Panc1 (cell line): ENCODE results near the gene CISD2. TPM values are rescaled to one million over a fixed set of nuclear protein-coding genes. Genes with fewer than 3 reads are reported as not detected.

Source experiments
- ATAC-seq: fragments of 200-7000 bp; cut with Tn5 transposase; 2 replicates; pipeline ENCODE4 v1.9.1; 2020; ENCODE audit warnings: mild to moderate bottlenecking, moderate library complexity
- BruUV-seq: library from RNA; stranded (reverse); fragments of 400-500 nt; replicated peaks from 2 replicates; lab custom pipeline; 2021; lab: Mats Ljungman, UMichigan
- CTCF ChIA-PET: fragments of 300-600 bp; sonication (Branson Sonifier 250); formaldehyde crosslinking; loops from one replicate; lab custom pipeline; 2022; ENCODE audit warnings: antibody characterized with exemption; lab: Charles Lee
- POLR2A ChIA-PET: fragments of 300-600 bp; sonication (Branson Sonifier 250); formaldehyde crosslinking; loops from one replicate; lab custom pipeline; 2022; ENCODE audit warnings: antibody characterized with exemption; lab: Charles Lee
- DNase-seq: peaks from one replicate; pipeline ENCODE4 v3.0.0-alpha.2; 2010; ENCODE audit warnings: low read depth, low spot score
- H3K27ac ChIP-seq: 2 replicates; pipeline ENCODE4 v1.5.1; 2011; ENCODE audit warnings: mild to moderate bottlenecking, low read length, inconsistent platforms
- H3K27me3 ChIP-seq: fragments of 200-500 bp; sonication (Bioruptor generic); 2 replicates; pipeline ENCODE4 v1.6.0; 2014; ENCODE audit warnings: low read length, inconsistent platforms; ENCODE audit not compliant: control insufficient read depth, insufficient read depth
- H3K36me3 ChIP-seq: fragments of 200-500 bp; sonication (Bioruptor generic); 2 replicates; pipeline ENCODE4 v1.5.1; 2014; ENCODE audit warnings: inconsistent platforms, mild to moderate bottlenecking, low read length, moderate library complexity; ENCODE audit not compliant: control insufficient read depth, insufficient read depth
- H3K4me1 ChIP-seq: 2 replicates; pipeline ENCODE4 v1.5.1; 2011; ENCODE audit warnings: inconsistent platforms, mild to moderate bottlenecking, low read length, moderate library complexity; ENCODE audit not compliant: control insufficient read depth, insufficient read depth
- H3K4me3 ChIP-seq, 2 experiments: 2 replicates each; pipeline ENCODE4 v1.5.1; 2011 to 2012; ENCODE audit warnings: low read depth in 2 of 2, low read length in 2 of 2, mild to moderate bottlenecking in 2 of 2, inconsistent platforms in 1 of 2, moderate library complexity in 1 of 2
- H3K9me3 ChIP-seq: fragments of 200-500 bp; sonication (Bioruptor generic); 2 replicates; pipeline ENCODE4 v1.5.1; 2014; ENCODE audit warnings: low read depth, mild to moderate bottlenecking, inconsistent platforms, low read length, moderate library complexity; ENCODE audit not compliant: control insufficient read depth, insufficient read depth
- POLR2AphosphoS5 ChIP-seq: IDR thresholded peaks from 2 replicates; pipeline ENCODE4 v1.6.1; 2012; ENCODE audit warnings: mild to moderate bottlenecking, low read depth, low read length, moderate library complexity
- SIN3A ChIP-seq: IDR thresholded peaks from 2 replicates; pipeline ENCODE4 v1.6.1; 2012; ENCODE audit warnings: low read depth, mild to moderate bottlenecking, low read length, moderate library complexity, borderline replicate concordance; ENCODE audit not compliant: insufficient read depth
- TCF7L2 ChIP-seq: IDR thresholded peaks from 2 replicates; pipeline ENCODE4 v1.6.1; 2011; ENCODE audit warnings: mild to moderate bottlenecking, low read depth, low read length, inconsistent platforms
- in situ Hi-C: cut with HindIII; loops from 2 replicates; pipeline ENCODE4 v1.10.0; 2016; ENCODE audit warnings: low sequenced_read_pairs, low pct_unique_long_range_greater_than_20kb
- intact Hi-C: fragments of 100-400 bp; cut with micrococcal nuclease; formaldehyde crosslinking; loops from one replicate; pipeline ENCODE4 v1.10.0; 2022; ENCODE audit not compliant: unreplicated experiment
- total RNA-seq: library from RNA; stranded (reverse); gene quantifications from one replicate; pipeline ENCODE4 v1.2.1, GENCODE V29; 2021; ENCODE audit not compliant: unreplicated experiment
- TF ChIP-seq, protein P1 (sequence below): fragments of 450-650 bp; IDR thresholded peaks from 2 replicates; pipeline ENCODE4 v1.5.1; 2017; ENCODE audit warnings: mild to moderate bottlenecking
- TF ChIP-seq, protein P2 (sequence below), 2 experiments: IDR thresholded peaks; 2 replicates each; pipeline ENCODE4 v1.6.1; 2011 to 2012; ENCODE audit warnings: low read depth in 2 of 2, control low read depth in 1 of 2, low read length in 1 of 2, mild to moderate bottlenecking in 1 of 2, moderate library complexity in 1 of 2; ENCODE audit not compliant: insufficient read depth in 1 of 2

The CISD2 gene
- total RNA-seq, 1 experiment from 2014 or later: 39.0 TPM

DNA sequence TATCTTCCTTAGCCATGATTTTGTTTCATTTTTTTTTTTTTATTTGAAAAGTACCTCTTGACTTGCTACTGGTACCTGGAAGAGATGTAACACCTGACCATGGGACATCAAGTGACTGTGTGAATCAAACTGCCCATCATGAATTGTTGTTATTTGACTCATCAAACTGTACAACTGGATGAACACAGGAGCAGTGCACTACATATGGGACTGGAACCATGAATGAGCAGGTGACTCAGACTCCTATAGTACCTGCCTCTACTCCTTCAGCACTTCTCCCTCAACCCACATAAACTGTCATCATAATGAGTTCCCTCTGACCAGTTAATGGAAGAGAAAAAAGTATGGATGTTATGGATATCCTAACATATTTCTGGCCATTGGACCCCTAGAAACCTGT is 25.5 kb upstream of the CISD2 start:
- in situ Hi-C loops: no loop called here
- ChIA-PET CTCF (no interaction called here), POLR2A (no interaction called here)
- no peaks in the 10 kb centered on the region for H3K36me3 ChIP-seq
- no peak overlapping the region for H3K4me3 ChIP-seq
- no peaks in the 10 kb centered on the region for H3K27me3 ChIP-seq
- BruUV-seq: no TSS peak
- ATAC-seq: no peak
- no peak for TF ChIP-seq SIN3A
- TF ChIP-seq, protein P1, sequence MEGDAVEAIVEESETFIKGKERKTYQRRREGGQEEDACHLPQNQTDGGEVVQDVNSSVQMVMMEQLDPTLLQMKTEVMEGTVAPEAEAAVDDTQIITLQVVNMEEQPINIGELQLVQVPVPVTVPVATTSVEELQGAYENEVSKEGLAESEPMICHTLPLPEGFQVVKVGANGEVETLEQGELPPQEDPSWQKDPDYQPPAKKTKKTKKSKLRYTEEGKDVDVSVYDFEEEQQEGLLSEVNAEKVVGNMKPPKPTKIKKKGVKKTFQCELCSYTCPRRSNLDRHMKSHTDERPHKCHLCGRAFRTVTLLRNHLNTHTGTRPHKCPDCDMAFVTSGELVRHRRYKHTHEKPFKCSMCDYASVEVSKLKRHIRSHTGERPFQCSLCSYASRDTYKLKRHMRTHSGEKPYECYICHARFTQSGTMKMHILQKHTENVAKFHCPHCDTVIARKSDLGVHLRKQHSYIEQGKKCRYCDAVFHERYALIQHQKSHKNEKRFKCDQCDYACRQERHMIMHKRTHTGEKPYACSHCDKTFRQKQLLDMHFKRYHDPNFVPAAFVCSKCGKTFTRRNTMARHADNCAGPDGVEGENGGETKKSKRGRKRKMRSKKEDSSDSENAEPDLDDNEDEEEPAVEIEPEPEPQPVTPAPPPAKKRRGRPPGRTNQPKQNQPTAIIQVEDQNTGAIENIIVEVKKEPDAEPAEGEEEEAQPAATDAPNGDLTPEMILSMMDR: no peak
- TF ChIP-seq, protein P2, sequence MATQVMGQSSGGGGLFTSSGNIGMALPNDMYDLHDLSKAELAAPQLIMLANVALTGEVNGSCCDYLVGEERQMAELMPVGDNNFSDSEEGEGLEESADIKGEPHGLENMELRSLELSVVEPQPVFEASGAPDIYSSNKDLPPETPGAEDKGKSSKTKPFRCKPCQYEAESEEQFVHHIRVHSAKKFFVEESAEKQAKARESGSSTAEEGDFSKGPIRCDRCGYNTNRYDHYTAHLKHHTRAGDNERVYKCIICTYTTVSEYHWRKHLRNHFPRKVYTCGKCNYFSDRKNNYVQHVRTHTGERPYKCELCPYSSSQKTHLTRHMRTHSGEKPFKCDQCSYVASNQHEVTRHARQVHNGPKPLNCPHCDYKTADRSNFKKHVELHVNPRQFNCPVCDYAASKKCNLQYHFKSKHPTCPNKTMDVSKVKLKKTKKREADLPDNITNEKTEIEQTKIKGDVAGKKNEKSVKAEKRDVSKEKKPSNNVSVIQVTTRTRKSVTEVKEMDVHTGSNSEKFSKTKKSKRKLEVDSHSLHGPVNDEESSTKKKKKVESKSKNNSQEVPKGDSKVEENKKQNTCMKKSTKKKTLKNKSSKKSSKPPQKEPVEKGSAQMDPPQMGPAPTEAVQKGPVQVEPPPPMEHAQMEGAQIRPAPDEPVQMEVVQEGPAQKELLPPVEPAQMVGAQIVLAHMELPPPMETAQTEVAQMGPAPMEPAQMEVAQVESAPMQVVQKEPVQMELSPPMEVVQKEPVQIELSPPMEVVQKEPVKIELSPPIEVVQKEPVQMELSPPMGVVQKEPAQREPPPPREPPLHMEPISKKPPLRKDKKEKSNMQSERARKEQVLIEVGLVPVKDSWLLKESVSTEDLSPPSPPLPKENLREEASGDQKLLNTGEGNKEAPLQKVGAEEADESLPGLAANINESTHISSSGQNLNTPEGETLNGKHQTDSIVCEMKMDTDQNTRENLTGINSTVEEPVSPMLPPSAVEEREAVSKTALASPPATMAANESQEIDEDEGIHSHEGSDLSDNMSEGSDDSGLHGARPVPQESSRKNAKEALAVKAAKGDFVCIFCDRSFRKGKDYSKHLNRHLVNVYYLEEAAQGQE (IDR thresholded peaks at IDR 0.05; ENCODE audit: insufficient read depth in 1 of 2, low read depth in 2 of 2, low read length in 1 of 2): no peak
- no peak for TF ChIP-seq POLR2AphosphoS5
- no peak for TF ChIP-seq TCF7L2
- H3K4me1 ChIP-seq: no peaks in the 10 kb centered on the region
- intact Hi-C loops: no loop called here
- no peaks in the 10 kb centered on the region for H3K9me3 ChIP-seq
- DNase-seq: no peak
- no peak overlapping the region for H3K27ac ChIP-seq

DNA sequence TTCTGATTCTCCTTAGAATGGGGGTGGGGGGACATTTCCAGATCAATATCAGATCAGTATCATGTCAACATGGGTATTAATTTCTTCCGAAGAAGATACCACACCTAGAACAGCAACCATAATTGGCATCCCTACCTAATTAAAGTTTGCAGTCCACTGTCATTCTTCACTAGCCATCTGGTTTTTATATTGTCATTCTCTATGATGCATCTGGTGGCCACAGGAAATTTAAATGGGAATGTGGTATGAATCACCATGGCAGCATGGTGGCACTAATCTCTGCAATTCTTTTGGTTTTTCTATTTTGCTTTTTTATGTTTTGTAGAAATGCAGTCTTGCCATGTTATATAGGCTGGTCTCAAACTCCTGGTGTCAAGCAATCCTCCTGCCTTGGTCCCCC is 24.9 kb upstream of the CISD2 start:
- no peaks in the 10 kb centered on the region for H3K36me3 ChIP-seq
- in situ Hi-C loops: no loop called here
- H3K9me3 ChIP-seq: no peaks in the 10 kb centered on the region
- no peak overlapping the region for H3K4me3 ChIP-seq
- H3K27ac ChIP-seq: no peak overlapping the region
- no peaks in the 10 kb centered on the region for H3K27me3 ChIP-seq
- ChIA-PET CTCF (no interaction called here), POLR2A (no interaction called here)
- TF ChIP-seq SIN3A (no peak), TCF7L2 (no peak)
- TF ChIP-seq, protein P1: no peak
- ATAC-seq: no peak
- no TSS peak for BruUV-seq
- intact Hi-C loops: no loop called here
- H3K4me1 ChIP-seq: no peaks in the 10 kb centered on the region
- no peak for DNase-seq

DNA sequence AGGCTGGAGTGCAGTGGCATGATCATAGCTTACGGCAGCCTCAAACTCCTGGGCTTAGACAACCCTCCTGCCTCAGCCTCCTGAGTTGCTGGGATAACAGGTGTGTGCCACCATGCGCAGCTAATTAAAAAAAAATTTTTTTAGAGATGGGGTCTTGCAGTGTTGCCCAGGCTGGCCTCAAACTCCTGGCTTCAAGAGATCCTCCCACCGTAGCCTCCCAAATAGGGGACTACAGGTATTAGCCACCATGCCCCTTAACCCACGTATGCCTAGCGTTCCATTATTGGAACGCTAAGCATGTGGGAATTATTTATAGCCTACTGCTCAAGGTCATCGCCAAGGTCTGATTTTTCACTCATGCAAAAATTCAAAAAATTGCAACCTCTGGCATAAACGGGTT is 21.1 kb upstream of the CISD2 start:
- no peaks in the 10 kb centered on the region for H3K27me3 ChIP-seq
- DNase-seq: no peak
- in situ Hi-C loops: no loop called here

More for the DNA sequence above, 21.1 kb upstream of the CISD2 start:
- H3K4me1 ChIP-seq: no peaks in the 10 kb centered on the region
- H3K36me3 ChIP-seq: no peaks in the 10 kb centered on the region
- no peak overlapping the region for H3K4me3 ChIP-seq
- H3K27ac ChIP-seq: no peak overlapping the region
- ChIA-PET POLR2A (no interaction called here), CTCF (no interaction called here)
- H3K9me3 ChIP-seq: no peaks in the 10 kb centered on the region
- ATAC-seq: no peak
- no TSS peak for BruUV-seq
- intact Hi-C loops: no loop called here
- TF ChIP-seq POLR2AphosphoS5: no peak
- no peak for TF ChIP-seq SIN3A
- TF ChIP-seq TCF7L2: no peak
- TF ChIP-seq, protein P2 (IDR thresholded peaks at IDR 0.05; ENCODE audit: insufficient read depth in 1 of 2, low read depth in 2 of 2, low read length in 1 of 2): no peak
- TF ChIP-seq, protein P1: no peak
